Stomach (tissue), 9 donors: ENCODE measurements around the gene PDCL2. TPM values are rescaled to one million over a fixed set of nuclear protein-coding genes. Genes with fewer than 3 reads are reported as not detected.

ENCODE experiments used
- DNase-seq, 2 donors: peaks; one replicate each; pipeline versions ENCODE4 v3.0.0 to v3.0.0-alpha.2; 2013 to 2019
- H3K27ac ChIP-seq, 5 donors: fragments of 200-600 bp in 4 of 5; sonication (generic) in 4 of 5; one replicate each; pipeline ENCODE4 v1.5.1; 2013 to 2019; ENCODE audit warnings: mild to moderate bottlenecking in 1 of 5, moderate library complexity in 1 of 5
- H3K27me3 ChIP-seq, 3 donors: fragments of 200-600 bp; sonication (generic); one replicate each; pipeline ENCODE4 v1.5.1; 2017 to 2019; ENCODE audit warnings: mixed run types in 1 of 3
- H3K36me3 ChIP-seq, 4 donors: fragments of 200-600 bp; sonication (generic); 1 replicate in 3 of 4; 2 replicates in 1 of 4; pipeline ENCODE4 v1.5.1; 2016 to 2019
- H3K4me1 ChIP-seq, 4 donors: fragments of 200-600 bp; sonication (generic); one replicate each; pipeline ENCODE4 v1.5.1; 2016 to 2019
- H3K4me3 ChIP-seq, 4 donors: fragments of 200-600 bp; sonication (generic) in 3 of 4; one replicate each; pipeline ENCODE4 v1.5.1; 2016 to 2019; ENCODE audit warnings: mild to moderate bottlenecking in 1 of 4
- H3K9me3 ChIP-seq, 4 donors: fragments of 200-600 bp; sonication (generic); one replicate each; pipeline ENCODE4 v1.5.1; 2016 to 2019
- CTCF ChIP-seq, 7 experiments: fragments of 450-650 bp in 4 of 7; fragments of 200-600 bp in 3 of 7; sonication (generic) in 3 of 7; IDR thresholded peaks; one replicate each; pipeline ENCODE4 v1.5.1; 2016 to 2019; ENCODE audit warnings: antibody characterized with exemption in 7 of 7, control low read depth in 2 of 7, mild to moderate bottlenecking in 1 of 7
- EP300 ChIP-seq: sonication (generic); formaldehyde crosslinking; IDR thresholded peaks from one replicate; pipeline ENCODE4 v1.6.1; 2017; ENCODE audit warnings: antibody characterized with exemption
- POLR2A ChIP-seq, 4 donors: fragments of 450-650 bp; IDR thresholded peaks; one replicate each; pipeline ENCODE4 v1.6.1; 2016; ENCODE audit warnings: antibody characterized with exemption in 4 of 4, control low read depth in 2 of 4, mild to moderate bottlenecking in 1 of 4, moderate library complexity in 1 of 4
- POLR2AphosphoS5 ChIP-seq, 3 donors: sonication (generic); formaldehyde crosslinking; IDR thresholded peaks; one replicate each; pipeline ENCODE4 v1.6.1; 2016; ENCODE audit warnings: antibody characterized with exemption in 3 of 3
- WGBS, 5 donors: extraction: QIAGEN DNeasy Blood & Tissue Kit in 3 of 5; methylation state at CpG; one replicate each; pipeline versions ENCODE4 v1.1.5 to v1.1.7; 2013 to 2018; 5-methylcytosine and 5-hydroxymethylcytosine counted together
- intact Hi-C: fragments of 100-400 bp; cut with DNase I; formaldehyde crosslinking; loops from one replicate; pipeline ENCODE4 v1.15.1; 2023; ENCODE audit warnings: low total_unique reads
- polyA plus RNA-seq, 3 donors: library from polyadenylated mRNA; stranded (reverse); fragments of 200-250 nt; gene quantifications; one replicate each; pipeline ENCODE4 v1.2.3, GENCODE V29; 2013
- total RNA-seq, 5 donors: library from RNA; depleted of rRNA; stranded (reverse); fragments of >200 nt; gene quantifications; one replicate each; pipeline versions ENCODE4 v1.1.0 to v1.2.3, GENCODE V29; 2014 to 2016
- donor health status: healthy with polysubstance abuse.
- donor health status: Bipolar disorder and iron deficiency.
- donor health status: healthy.

The PDCL2 gene
- total and polyA plus RNA-seq, 8 donors, result 0.45 TPM; not detected in 7

DNA sequence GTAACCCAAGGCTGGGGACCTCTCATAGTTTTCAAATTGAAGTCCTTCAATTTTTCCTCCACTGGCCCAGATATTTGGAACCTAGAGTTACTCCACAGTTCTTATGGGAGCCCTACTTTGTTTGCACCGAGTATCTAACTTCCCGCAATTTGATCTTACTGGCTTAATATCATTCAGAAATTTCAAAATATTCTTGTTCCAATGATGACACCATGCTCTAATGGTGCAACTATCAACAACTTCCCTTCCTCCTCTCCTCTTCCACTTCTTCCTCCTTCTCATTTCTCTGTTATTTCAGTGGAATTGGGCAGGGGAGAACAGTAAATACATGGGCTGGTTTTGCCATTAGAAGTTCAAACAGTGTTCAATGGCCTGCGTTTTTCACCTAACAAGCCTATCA lies 20.2 kb downstream of the PDCL2 start:
- no peaks in the 10 kb centered on the region for H3K36me3 ChIP-seq
- H3K4me3 ChIP-seq, result no peak overlapping the region
- H3K27ac ChIP-seq, result no peak overlapping the region
- DNase-seq, result no peak
- H3K9me3 ChIP-seq, result peaks cover 0 to 29% (median 24%) of the 10 kb centered on the region in 4 donors
- intact Hi-C loops, result no loop called here
- H3K4me1 ChIP-seq, result no peaks in the 10 kb centered on the region
- WGBS, 5 donors, result 69 to 78% (median 73%) methylated on average over 3 of the region's 3 CpGs
- TF ChIP-seq POLR2AphosphoS5 (IDR thresholded peaks at IDR 0.05) (no peak), POLR2A (IDR thresholded peaks at IDR 0.05) (no peak), EP300 (no peak), CTCF (IDR thresholded peaks at IDR 0.05) (no peak)
- H3K27me3 ChIP-seq, result no peaks in the 10 kb centered on the region

- no peak overlapping the region for H3K4me3 ChIP-seq
- H3K9me3 ChIP-seq, result peaks cover 0 to 1% (median 0%) of the 10 kb centered on the region in 4 donors
- H3K4me1 ChIP-seq, result no peaks in the 10 kb centered on the region
- H3K36me3 ChIP-seq, result no peaks in the 10 kb centered on the region
- H3K27me3 ChIP-seq, result no peaks in the 10 kb centered on the region
- TF ChIP-seq POLR2A (IDR thresholded peaks at IDR 0.05), result no peak
- no peak for TF ChIP-seq CTCF (IDR thresholded peaks at IDR 0.05)
- TF ChIP-seq POLR2AphosphoS5 (IDR thresholded peaks at IDR 0.05), result no peak
- no peak for TF ChIP-seq EP300
- 29 to 48% (median 36%) methylated on average over 1 of the region's 1 CpG for WGBS, 5 donors
- H3K27ac ChIP-seq, result no peak overlapping the region
- DNase-seq, result no peak
- intact Hi-C loops, result no loop called here
Measured at GRCh38 chr4:55568905-55569504, 23.0 kb downstream of the PDCL2 start.

- no peak for DNase-seq
- TF ChIP-seq CTCF (IDR thresholded peaks at IDR 0.05) (no peak), EP300 (no peak), POLR2AphosphoS5 (IDR thresholded peaks at IDR 0.05) (no peak), POLR2A (IDR thresholded peaks at IDR 0.05) (no peak)
- WGBS, 5 donors, result 94 to 97% (median 96%) methylated on average over 1 of the region's 1 CpG
Measured at GRCh38 chr4:55561889-55562288, 30.2 kb downstream of the PDCL2 start.

GRCh38 chr4:55560096-55560495 lies 31.9 kb downstream of the PDCL2 start:
- DNase-seq, result no peak
- H3K27ac ChIP-seq, result no peak overlapping the region
- no peaks in the 10 kb centered on the region for H3K4me1 ChIP-seq
- 45 to 75% (median 58%) methylated on average over 3 of the region's 3 CpGs for WGBS, 5 donors
- H3K9me3 ChIP-seq, result no peaks in the 10 kb centered on the region
- H3K4me3 ChIP-seq, result no peak overlapping the region
- H3K27me3 ChIP-seq, result no peaks in the 10 kb centered on the region
- intact Hi-C loops, result no loop called here
- H3K36me3 ChIP-seq, result no peaks in the 10 kb centered on the region
- TF ChIP-seq EP300 (no peak), CTCF (IDR thresholded peaks at IDR 0.05) (no peak), POLR2AphosphoS5 (IDR thresholded peaks at IDR 0.05) (no peak), POLR2A (IDR thresholded peaks at IDR 0.05) (no peak)

More at GRCh38 chr4:55561889-55562288, 30.2 kb downstream of the PDCL2 start:
- intact Hi-C loops, result no loop called here
- Histone ChIP-seq H3K4me3 (no peak overlapping the region), H3K4me1 (no peaks in the 10 kb centered on the region), H3K27ac (no peak overlapping the region), H3K9me3 (no peaks in the 10 kb centered on the region), H3K36me3 (no peaks in the 10 kb centered on the region), H3K27me3 (no peaks in the 10 kb centered on the region)
